Measurements from ENCODE around the gene TCP11.
"Not testable (repeated sequence)": the region's sequence is repeated elsewhere in the genome, so short reads cannot be mapped to it uniquely, and the experiment has no call there.

TCP11 gene

GRCh38 chr6:35142588-35143569 lies 1.7 kb upstream of the TCP11 start:
- DNase-seq, result no peak

- no peak for DNase-seq
These were observed 516 bp downstream of the TCP11 start for GRCh38 chr6:35140639-35141006.

- DNase-seq, result peak; percentile 61
These were observed 1.1 kb downstream of the TCP11 start for GRCh38 chr6:35139924-35140638.

- no peak for DNase-seq
These were observed 1.7 kb downstream of the TCP11 start for GRCh38 chr6:35139470-35139869.

- not testable (repeated sequence) for DNase-seq
These were observed 2.9 kb downstream of the TCP11 start for GRCh38 chr6:35138191-35138590.

GRCh38 chr6:35136185-35136584 lies 5.0 kb downstream of the TCP11 start:
- no peak for DNase-seq

GRCh38 chr6:35128496-35128895 lies 12.6 kb downstream of the TCP11 start:
- no peak for DNase-seq

- no peak for DNase-seq
These were observed 13.1 kb downstream of the TCP11 start for GRCh38 chr6:35128042-35128441.

GRCh38 chr6:35124356-35124755 lies 16.8 kb downstream of the TCP11 start:
- DNase-seq, result no peak

- DNase-seq, result no peak
These were observed 20.4 kb downstream of the TCP11 start for GRCh38 chr6:35120746-35121145.

GRCh38 chr6:35108309-35108885 lies 32.7 kb downstream of the TCP11 start:
- DNase-seq, result no peak

GRCh38 chr6:35107761-35108160 lies 33.4 kb downstream of the TCP11 start:
- not testable (repeated sequence) for DNase-seq

- peak; percentile 18 for DNase-seq
These were observed 33.9 kb downstream of the TCP11 start for GRCh38 chr6:35107208-35107607.

GRCh38 chr6:35106061-35106460 lies 35.1 kb downstream of the TCP11 start:
- not testable (repeated sequence) for DNase-seq

- DNase-seq, result no peak
These were observed 36.1 kb downstream of the TCP11 start for GRCh38 chr6:35105078-35105477.

GRCh38 chr6:35099116-35099515 lies 42.0 kb downstream of the TCP11 start:
- no peak for DNase-seq

- no peak for DNase-seq
These were observed 44.8 kb downstream of the TCP11 start for GRCh38 chr6:35096129-35096862.

- DNase-seq, result no peak
These were observed 47.0 kb downstream of the TCP11 start for GRCh38 chr6:35094183-35094582.

GRCh38 chr6:35093783-35094182 lies 47.4 kb downstream of the TCP11 start:
- no peak for DNase-seq

GRCh38 chr6:35093118-35093445 lies 48.1 kb downstream of the TCP11 start:
- no peak for DNase-seq

GRCh38 chr6:35092362-35093117 lies 48.6 kb downstream of the TCP11 start:
- no peak for DNase-seq

GRCh38 chr6:35091346-35092083 lies 49.6 kb downstream of the TCP11 start:
- no peak for DNase-seq
